ENCODE data around the gene HRAS.

The HRAS gene

GRCh38 chr11:536841-537621 lies 1.7 kb upstream of the HRAS start, which contains the start of gene LRRC56:
LRRC56 (plus strand) TSS chr11:537527; CDS start chr11:540685, 3,158 bp downstream.
- TF ChIP-seq TAF1 (IDR thresholded peaks at IDR 0.05; ENCODE audit: borderline replicate concordance, insufficient read depth, low read length) (no peak), POLR2AphosphoS5 (IDR thresholded peaks at IDR 0.05; ENCODE audit: low read depth, low read length) (no peak), REST (IDR thresholded peaks at IDR 0.05; ENCODE audit: insufficient read depth in 1 of 2, low read depth in 2 of 2, low read length in 2 of 2) (no peak), SIN3A (IDR thresholded peaks at IDR 0.05; ENCODE audit: borderline replicate concordance, insufficient read depth, low read length) (no peak), FOXP2 (optimal IDR thresholded peaks at IDR 0.05; ENCODE audit: borderline replicate concordance, extremely low read depth, extremely low read length, insufficient read depth) (no peak)

GRCh38 chr11:535210-535518 lies 212 bp downstream of the HRAS start:
- TF ChIP-seq REST (IDR thresholded peaks at IDR 0.05; ENCODE audit: insufficient read depth in 1 of 2, low read depth in 2 of 2, low read length in 2 of 2): no peak
- TF ChIP-seq POLR2AphosphoS5 (IDR thresholded peaks at IDR 0.05; ENCODE audit: low read depth, low read length): no peak
- TF ChIP-seq TAF1 (IDR thresholded peaks at IDR 0.05; ENCODE audit: borderline replicate concordance, insufficient read depth, low read length): no peak
- TF ChIP-seq SIN3A (IDR thresholded peaks at IDR 0.05; ENCODE audit: borderline replicate concordance, insufficient read depth, low read length): no peak

GRCh38 chr11:534396-535209 lies 773 bp downstream of the HRAS start:
- TF ChIP-seq REST (IDR thresholded peaks at IDR 0.05; ENCODE audit: insufficient read depth in 1 of 2, low read depth in 2 of 2, low read length in 2 of 2) (no peak), FOXP2 (optimal IDR thresholded peaks at IDR 0.05; ENCODE audit: borderline replicate concordance, extremely low read depth, extremely low read length, insufficient read depth) (no peak), POLR2AphosphoS5 (IDR thresholded peaks at IDR 0.05; ENCODE audit: low read depth, low read length) (no peak), SIN3A (IDR thresholded peaks at IDR 0.05; ENCODE audit: borderline replicate concordance, insufficient read depth, low read length) (no peak), TAF1 (IDR thresholded peaks at IDR 0.05; ENCODE audit: borderline replicate concordance, insufficient read depth, low read length) (no peak)

- no peak for TF ChIP-seq TAF1 (IDR thresholded peaks at IDR 0.05; ENCODE audit: borderline replicate concordance, insufficient read depth, low read length)
- no peak for TF ChIP-seq SIN3A (IDR thresholded peaks at IDR 0.05; ENCODE audit: borderline replicate concordance, insufficient read depth, low read length)
- TF ChIP-seq REST (IDR thresholded peaks at IDR 0.05; ENCODE audit: insufficient read depth in 1 of 2, low read depth in 2 of 2, low read length in 2 of 2): no peak
- no peak for TF ChIP-seq POLR2AphosphoS5 (IDR thresholded peaks at IDR 0.05; ENCODE audit: low read depth, low read length)
- TF ChIP-seq FOXP2 (optimal IDR thresholded peaks at IDR 0.05; ENCODE audit: borderline replicate concordance, extremely low read depth, extremely low read length, insufficient read depth): no peak
These were observed 1.6 kb downstream of the HRAS start for GRCh38 chr11:533586-534395.
